Fibroblast of lung (primary cell): Measurements from ENCODE around the gene CAPN12. TPM values are rescaled to one million over a fixed set of nuclear protein-coding genes. Genes with fewer than 3 reads are reported as not detected.

Experiments
- DNase-seq, 2 donors: peaks; one replicate each; pipeline versions ENCODE4 v3.0.0 to v3.0.0-alpha.2; 2010; ENCODE audit warnings: low read depth in 2 of 2
- H2AFZ ChIP-seq: 2 replicates; pipeline ENCODE4 v1.5.1; 2012; ENCODE audit warnings: low read length, control low read depth, inconsistent platforms
- H3K27ac ChIP-seq: 2 replicates; pipeline ENCODE4 v1.5.1; 2011; ENCODE audit warnings: low read length, control low read depth; ENCODE audit not compliant: insufficient read depth
- H3K27me3 ChIP-seq: 2 replicates; pipeline ENCODE4 v1.5.1; 2011; ENCODE audit warnings: mild to moderate bottlenecking, low read length; ENCODE audit not compliant: control insufficient read depth, insufficient read depth
- H3K36me3 ChIP-seq: 2 replicates; pipeline ENCODE4 v1.5.1; 2011; ENCODE audit warnings: low read length; ENCODE audit not compliant: control insufficient read depth, insufficient read depth
- H3K4me1 ChIP-seq: 2 replicates; pipeline ENCODE4 v1.5.1; 2011; ENCODE audit warnings: low read length; ENCODE audit not compliant: control insufficient read depth, insufficient read depth; ENCODE audit errors: extremely low read depth
- H3K4me2 ChIP-seq: 2 replicates; pipeline ENCODE4 v1.5.1; 2011; ENCODE audit warnings: low read length, control low read depth; ENCODE audit not compliant: insufficient read depth; ENCODE audit errors: extremely low read depth
- H3K4me3 ChIP-seq, 4 experiments: fragments of 200-600 bp in 1 of 4; sonication (generic) in 1 of 4; replicated peaks in 1 of 4; 2 replicates each; pipeline ENCODE4 v1.5.1; 2011 to 2016; ENCODE audit warnings: low read length in 4 of 4, low read depth in 3 of 4, mild to moderate bottlenecking in 3 of 4, control low read depth in 2 of 4, inconsistent platforms in 1 of 4, mixed read lengths in 1 of 4; ENCODE audit not compliant: insufficient read depth in 1 of 4; ENCODE audit errors: control extremely low read depth in 1 of 4
- H3K79me2 ChIP-seq: 2 replicates; pipeline ENCODE4 v1.5.1; 2012; ENCODE audit warnings: mild to moderate bottlenecking, low read length, inconsistent platforms; ENCODE audit not compliant: control insufficient read depth, insufficient read depth
- H3K9ac ChIP-seq: 2 replicates; pipeline ENCODE4 v1.5.1; 2011; ENCODE audit warnings: mild to moderate bottlenecking, low read length, control low read depth; ENCODE audit not compliant: insufficient read depth
- H3K9me3 ChIP-seq: 2 replicates; pipeline ENCODE4 v1.5.1; 2012; ENCODE audit warnings: low read depth, low read length; ENCODE audit not compliant: control insufficient read depth, insufficient read depth
- H4K20me1 ChIP-seq: 2 replicates; pipeline ENCODE4 v1.5.1; 2011; ENCODE audit warnings: low read length; ENCODE audit not compliant: control insufficient read depth, insufficient read depth; ENCODE audit errors: extremely low read depth
- CTCF ChIP-seq, 2 donors: IDR thresholded peaks in 1 of 2; conservative IDR thresholded peaks in 1 of 2; 1 replicate in 1 of 2; 2 replicates in 1 of 2; pipeline ENCODE4 v1.5.1; 2011 to 2012; ENCODE audit warnings: low read length in 2 of 2, control low read depth in 1 of 2, inconsistent platforms in 1 of 2, low read depth in 1 of 2, mild to moderate bottlenecking in 1 of 2
- EZH2 ChIP-seq: IDR thresholded peaks from 2 replicates; pipeline ENCODE4 v1.5.1; 2012; ENCODE audit warnings: low read length, control low read depth, mild to moderate bottlenecking; ENCODE audit errors: missing control alignments
- polyA plus RNA-seq, 2 donors: library from polyadenylated mRNA; depleted of rRNA in 1 of 2; stranded (reverse) in 1 of 2; unstranded in 1 of 2; fragments of >200 nt; gene quantifications; 2 replicates each; pipeline ENCODE4 v1.2.1, GENCODE V29; 2011 to 2012; ENCODE audit warnings: missing spikeins in 1 of 2
- total RNA-seq: library from RNA; depleted of rRNA; stranded (reverse); fragments of >200 nt; gene quantifications from 2 replicates; pipeline ENCODE4 v1.2.1, GENCODE V29; 2014

The CAPN12 gene
- total and polyA plus RNA-seq, 2 donors (not counting 1 experiment from before 2014, with no cell fraction given), result 0.20 to 0.50 TPM

GRCh38 chr19:38703509-38703908, 40.8 kb downstream of the CAPN12 start:
- Histone ChIP-seq H3K4me1 (peaks cover 29% of the 10 kb centered on the region), H3K4me3 (no peak overlapping the region), H4K20me1 (no peaks in the 10 kb centered on the region), H3K9ac (no peak overlapping the region), H3K79me2 (peaks cover 76% of the 10 kb centered on the region), H3K36me3 (peaks cover 64% of the 10 kb centered on the region), H3K27ac (no peak overlapping the region), H3K4me2 (no peak overlapping the region), H3K9me3 (no peaks in the 10 kb centered on the region), H3K27me3 (no peaks in the 10 kb centered on the region), H2AFZ (no peak overlapping the region)
- no peak for TF ChIP-seq CTCF (conservative IDR thresholded peaks at IDR 0.05 in 1 of 2, IDR thresholded peaks at IDR 0.05 in 1 of 2; ENCODE audit: low read depth in 1 of 2, low read length in 2 of 2)
- TF ChIP-seq EZH2, result no peak
- DNase-seq, result no peak

GRCh38 chr19:38702278-38702677, 42.0 kb downstream of the CAPN12 start:
- Histone ChIP-seq H3K27ac (peak overlapping the region; percentile 65), H3K79me2 (peaks cover 79% of the 10 kb centered on the region), H3K4me1 (peaks cover 21% of the 10 kb centered on the region), H2AFZ (no peak overlapping the region), H4K20me1 (no peaks in the 10 kb centered on the region), H3K9ac (no peak overlapping the region), H3K27me3 (no peaks in the 10 kb centered on the region), H3K36me3 (peaks cover 52% of the 10 kb centered on the region), H3K4me3 (no peak overlapping the region), H3K4me2 (no peak overlapping the region), H3K9me3 (no peaks in the 10 kb centered on the region)
- DNase-seq, result no peak
- no peak for TF ChIP-seq EZH2
- TF ChIP-seq CTCF (conservative IDR thresholded peaks at IDR 0.05 in 1 of 2, IDR thresholded peaks at IDR 0.05 in 1 of 2; ENCODE audit: low read depth in 1 of 2, low read length in 2 of 2), result no peak

- H3K36me3 ChIP-seq, result peaks cover 50% of the 10 kb centered on the region
- peaks cover 21% of the 10 kb centered on the region for H3K4me1 ChIP-seq
- peak; percentile 45 to 85 for DNase-seq
- H3K4me2 ChIP-seq, result no peak overlapping the region
- TF ChIP-seq EZH2, result no peak
- no peak for TF ChIP-seq CTCF (conservative IDR thresholded peaks at IDR 0.05 in 1 of 2, IDR thresholded peaks at IDR 0.05 in 1 of 2; ENCODE audit: low read depth in 1 of 2, low read length in 2 of 2)
- no peak overlapping the region for H2AFZ ChIP-seq
- H3K27me3 ChIP-seq, result no peaks in the 10 kb centered on the region
- H3K4me3 ChIP-seq, result no peak overlapping the region
- H4K20me1 ChIP-seq, result no peaks in the 10 kb centered on the region
- no peaks in the 10 kb centered on the region for H3K9me3 ChIP-seq
- no peak overlapping the region for H3K9ac ChIP-seq
- H3K79me2 ChIP-seq, result peaks cover 82% of the 10 kb centered on the region
- peak overlapping the region; percentile 65 for H3K27ac ChIP-seq
Observed at GRCh38 chr19:38701455-38702063, 42.7 kb downstream of the CAPN12 start.
